MV-4-11 (cell line): ENCODE data around the gene AFTPH.

Experiments used
- DNase-seq: peaks from one replicate; lab custom pipeline; 2025; lab: John Stamatoyannopoulos, UW

The AFTPH gene

DNA sequence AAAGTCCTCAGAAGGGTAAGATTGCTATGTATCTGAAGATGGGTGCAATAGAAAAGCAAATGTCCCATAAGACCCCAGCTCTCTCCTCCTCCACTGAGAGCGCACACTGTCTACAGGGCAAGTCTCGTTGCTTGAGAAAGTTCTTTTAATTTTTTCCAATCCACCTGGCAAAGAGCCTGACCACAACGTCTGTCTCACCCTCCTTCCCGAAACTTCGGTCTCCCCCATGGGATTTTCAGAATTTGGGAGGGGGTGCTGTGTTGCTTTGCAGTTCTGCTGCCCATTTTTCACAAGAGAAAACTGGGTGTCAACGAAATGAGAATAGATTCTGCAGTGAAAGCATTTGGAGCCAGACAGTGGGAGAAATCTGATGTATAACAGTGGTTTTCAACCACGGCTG, 89.1 kb downstream of the AFTPH start:
- DNase-seq: no peak

DNA sequence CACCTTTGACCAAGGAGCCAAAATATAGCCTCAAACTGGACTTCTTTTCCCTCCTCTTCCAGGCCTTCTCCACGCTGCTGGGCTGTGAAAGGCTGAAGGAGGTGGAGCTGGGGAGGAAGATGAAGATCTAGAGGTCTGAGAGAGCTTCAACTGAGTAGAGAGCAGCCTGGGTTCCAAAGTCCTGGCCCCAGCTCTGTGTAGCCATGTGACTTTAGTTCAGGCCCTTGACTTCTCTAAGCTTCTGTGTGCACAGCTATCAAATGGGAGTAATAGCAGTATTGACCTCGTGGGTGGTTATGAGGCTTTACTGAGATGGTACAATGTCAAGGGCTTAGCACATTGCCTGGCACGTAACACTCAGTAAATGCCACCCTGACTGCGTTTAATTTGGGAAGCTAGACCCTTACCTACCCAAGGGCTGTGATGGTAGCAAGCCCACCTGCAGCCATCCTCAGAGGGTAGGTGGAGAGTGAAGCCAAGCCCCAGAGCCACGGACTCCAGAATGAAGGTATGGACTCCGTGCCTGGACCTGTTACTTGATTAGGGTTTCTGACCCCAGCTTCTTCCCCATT, 91.2 kb downstream of the AFTPH start:
- no peak for DNase-seq

DNA sequence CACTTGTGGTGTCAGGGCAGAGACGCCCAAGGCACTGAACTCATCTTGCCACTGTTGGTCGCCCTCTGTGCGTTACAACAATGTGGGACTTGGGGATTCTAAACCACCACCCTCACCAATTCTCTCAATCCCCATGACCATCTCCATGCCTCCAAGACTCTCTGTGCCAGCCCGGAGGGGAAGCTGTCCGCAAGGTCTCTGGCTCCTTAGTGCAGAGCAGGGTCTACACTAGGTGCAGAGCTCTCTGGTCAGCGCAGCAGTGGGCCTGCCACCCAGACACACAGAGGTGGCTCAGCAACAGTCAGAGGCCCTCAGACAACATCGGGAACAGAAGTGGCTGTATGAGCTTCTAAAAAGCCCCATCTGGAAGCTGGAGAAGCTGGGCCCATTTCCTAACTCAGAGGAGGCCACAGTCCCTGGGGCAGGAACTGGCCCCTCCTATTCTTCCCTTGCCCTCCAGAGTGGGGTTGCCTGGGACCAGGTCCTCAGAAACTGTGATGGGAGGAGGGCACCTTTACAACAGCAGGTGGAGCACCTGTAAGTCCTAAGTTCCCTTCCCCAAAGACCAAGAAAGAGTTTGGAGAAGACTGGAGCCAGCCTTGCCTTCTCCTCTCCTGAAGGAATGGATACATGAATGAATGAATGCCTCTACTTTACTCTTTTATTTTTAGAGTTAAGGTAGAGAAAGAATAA, 91.9 kb downstream of the AFTPH start:
- no peak for DNase-seq

DNA sequence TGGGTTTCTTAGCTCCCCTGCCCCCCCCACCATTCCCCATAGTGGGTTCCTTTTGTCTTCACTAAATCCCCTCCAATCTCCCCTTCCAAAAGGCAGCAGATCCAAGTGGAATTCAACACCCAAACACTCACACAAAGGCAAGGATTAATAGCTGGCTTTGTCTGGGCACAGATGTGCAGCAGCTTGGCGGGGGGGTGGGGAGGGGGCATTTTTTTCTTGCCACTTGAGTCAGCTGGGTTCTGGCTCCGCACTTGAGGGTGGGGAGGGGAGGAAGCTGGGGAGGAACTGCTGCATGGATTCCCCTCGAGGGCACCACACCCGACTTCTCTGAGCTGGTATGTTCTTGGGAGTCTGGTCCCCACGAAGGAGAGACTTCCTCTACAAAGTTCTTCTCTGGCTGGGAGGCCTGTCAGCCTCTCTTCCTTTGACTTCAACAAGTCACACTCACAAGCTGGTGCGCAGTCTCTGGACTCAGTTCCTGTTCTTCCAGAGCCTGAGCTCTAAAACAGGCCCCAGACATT, 93.6 kb downstream of the AFTPH start:
- DNase-seq: no peak

DNA sequence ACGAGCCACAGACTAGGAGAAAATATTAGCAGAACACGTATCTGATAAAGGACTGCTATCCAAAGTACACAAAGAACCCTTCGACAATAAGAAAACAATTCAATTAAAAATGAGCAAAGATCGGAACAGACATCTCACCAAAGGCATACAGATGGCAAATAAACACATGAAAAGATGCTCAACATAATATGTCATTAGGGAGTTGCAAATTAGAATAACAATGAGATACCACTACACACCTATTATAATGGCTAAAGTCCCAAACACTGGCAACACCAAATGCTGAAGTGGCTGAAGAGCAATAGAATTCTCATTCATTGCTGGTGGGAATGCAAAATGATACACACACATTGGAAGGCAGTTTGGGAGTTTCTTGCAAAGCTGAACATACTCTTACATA, 96.5 kb downstream of the AFTPH start:
- no peak for DNase-seq

DNA sequence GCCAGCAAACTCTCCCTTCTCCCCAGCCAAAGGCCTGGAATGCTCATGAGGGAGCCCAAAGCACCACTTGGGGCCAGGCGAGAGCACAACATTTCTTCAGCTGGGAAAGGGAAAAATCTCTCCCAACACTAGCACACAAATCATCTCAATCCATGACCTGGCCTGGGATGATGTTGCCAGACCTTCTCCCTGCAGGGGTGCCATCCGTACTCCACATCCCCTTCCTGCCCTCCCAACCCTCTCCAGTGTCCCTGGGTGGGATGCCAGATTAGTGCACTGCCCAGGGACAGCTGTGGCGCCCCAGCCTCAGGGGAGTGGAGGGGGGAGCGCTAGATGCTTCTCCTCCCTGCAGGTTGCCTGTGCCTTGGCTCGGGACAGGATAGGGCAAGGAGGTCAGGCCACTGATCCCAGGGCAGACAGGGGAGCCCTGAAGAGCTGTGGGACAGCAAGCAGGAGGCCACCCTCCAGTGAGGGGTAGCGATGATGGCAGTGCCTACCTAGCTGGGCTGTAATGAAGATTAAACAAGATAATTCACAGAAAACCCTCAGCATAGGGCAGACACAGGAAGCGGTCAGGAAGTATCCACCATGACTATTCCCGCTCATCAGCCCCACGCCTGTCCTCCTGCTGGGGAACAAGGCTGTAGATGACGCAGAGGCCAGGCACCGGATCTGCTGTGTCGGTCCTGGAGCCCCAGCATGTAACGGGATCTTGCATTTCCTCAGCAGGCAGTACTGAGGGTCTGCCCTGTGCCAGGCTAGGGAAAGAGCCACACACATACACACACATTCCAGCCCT, 98.5 kb downstream of the AFTPH start:
- no peak for DNase-seq

DNA sequence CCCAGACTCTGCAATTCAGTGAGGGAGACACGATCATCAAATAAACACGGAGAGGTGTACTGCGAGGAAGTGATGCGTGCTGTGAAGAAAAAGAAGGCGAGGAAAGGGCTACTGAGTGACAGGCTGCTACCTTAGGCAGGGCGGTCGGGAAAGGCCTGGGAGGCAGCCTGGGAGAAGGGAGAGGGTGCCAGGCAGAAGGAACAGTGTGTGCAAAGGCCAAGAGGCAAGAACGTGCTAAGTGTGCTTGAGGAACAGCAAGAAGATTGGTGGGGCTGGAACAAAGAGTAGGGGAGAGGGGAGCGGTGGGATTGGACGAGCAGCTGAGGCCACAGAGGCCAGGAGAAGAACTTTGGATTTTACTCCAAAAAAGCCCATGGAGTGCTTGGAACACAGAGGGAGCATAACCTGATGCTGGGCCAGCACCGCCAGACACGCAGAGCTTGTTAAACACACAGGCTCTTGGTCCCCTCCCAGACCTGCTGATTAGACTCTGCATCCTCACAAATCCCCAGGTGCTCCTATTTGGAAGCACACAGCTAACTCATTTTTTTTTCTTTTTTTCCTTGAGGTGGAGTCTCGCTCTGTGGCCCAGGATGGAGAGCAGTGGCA, 99.2 kb downstream of the AFTPH start:
- DNase-seq: no peak

DNA sequence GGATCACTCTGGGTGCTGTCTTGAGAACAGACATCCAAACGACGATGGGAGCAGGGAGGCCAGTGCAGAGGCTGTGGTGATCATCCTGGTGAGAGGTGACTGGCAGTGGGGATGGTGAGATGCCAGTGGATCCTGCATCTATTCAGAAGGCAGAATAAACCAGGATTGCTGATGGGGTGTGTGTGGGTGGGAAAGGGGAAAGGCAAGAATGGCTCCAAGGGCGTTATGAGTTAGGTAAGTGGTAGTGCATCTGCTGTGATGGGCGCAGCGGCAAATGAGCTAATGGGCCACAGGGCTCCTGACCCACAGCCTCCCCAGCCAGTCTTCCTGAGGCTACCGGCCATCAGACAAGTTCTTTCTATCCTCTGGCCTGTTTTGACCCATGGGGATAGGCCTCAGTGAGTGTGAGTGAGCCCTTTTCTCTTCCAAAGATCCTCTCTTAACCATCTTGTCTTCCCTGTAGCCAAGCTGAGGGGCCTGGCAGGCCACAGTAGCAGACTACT, 100.0 kb downstream of the AFTPH start:
- no peak for DNase-seq

DNA sequence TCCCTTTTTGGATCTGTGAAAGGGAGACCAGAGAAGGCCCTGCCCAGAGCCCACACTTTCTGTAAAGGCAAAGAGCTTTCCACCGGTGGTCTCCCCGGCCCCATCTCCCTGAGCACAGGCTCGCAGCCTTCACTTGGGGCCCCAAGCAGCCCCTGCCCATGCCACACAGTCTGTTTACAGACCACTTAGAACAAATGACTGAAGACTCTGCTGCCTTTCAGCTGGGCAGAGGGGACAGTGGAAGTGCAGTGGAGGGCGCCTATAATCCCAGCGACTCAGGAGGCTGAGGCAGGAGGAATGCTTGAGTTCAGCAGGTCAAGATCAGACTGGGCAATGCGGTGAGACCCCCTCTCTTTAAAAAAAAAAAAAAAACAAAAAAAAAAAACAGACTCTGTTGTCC, 100.7 kb downstream of the AFTPH start:
- DNase-seq: no peak

DNA sequence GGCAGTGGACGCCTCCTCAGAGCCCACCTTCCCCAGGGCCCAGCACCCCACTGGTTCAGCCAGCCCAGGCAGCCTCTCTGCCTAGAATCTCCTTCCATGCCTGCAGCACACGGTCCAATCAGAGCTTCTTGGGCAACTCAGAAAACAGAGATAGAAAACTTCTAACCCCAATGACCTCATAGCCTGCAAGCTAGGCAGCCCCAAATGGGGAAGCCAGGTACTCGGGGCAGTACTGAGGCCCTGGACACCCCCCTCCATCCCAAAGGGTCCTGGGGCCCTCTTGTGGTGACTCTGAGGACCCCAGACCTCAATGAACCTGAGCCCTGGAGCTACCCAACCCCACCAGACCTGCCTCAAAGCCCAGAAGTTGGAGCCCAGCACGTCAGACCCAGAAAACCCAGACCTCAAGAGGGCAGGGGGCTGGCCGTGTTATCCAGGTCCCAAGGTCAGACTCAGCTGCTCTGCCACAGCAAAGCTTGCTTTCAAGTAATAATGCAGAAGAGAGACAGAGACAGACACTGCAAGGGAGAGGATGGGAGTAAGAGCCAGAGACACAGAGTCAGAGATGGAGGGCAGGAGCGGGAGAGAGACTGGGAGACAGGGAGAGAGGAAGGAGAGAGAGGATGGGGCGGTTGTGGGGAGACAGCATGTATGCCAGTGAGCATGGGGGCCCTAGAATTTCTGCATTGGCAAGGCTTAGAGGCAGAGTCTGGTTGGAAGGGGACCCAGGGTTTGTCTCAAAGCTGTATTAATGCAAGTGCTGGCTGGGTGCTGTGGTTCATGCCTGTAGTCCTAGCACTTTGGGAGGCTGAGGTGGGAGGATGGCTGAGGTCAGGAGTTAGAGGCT, 101.4 kb downstream of the AFTPH start:
- DNase-seq: peak; percentile 49

DNA sequence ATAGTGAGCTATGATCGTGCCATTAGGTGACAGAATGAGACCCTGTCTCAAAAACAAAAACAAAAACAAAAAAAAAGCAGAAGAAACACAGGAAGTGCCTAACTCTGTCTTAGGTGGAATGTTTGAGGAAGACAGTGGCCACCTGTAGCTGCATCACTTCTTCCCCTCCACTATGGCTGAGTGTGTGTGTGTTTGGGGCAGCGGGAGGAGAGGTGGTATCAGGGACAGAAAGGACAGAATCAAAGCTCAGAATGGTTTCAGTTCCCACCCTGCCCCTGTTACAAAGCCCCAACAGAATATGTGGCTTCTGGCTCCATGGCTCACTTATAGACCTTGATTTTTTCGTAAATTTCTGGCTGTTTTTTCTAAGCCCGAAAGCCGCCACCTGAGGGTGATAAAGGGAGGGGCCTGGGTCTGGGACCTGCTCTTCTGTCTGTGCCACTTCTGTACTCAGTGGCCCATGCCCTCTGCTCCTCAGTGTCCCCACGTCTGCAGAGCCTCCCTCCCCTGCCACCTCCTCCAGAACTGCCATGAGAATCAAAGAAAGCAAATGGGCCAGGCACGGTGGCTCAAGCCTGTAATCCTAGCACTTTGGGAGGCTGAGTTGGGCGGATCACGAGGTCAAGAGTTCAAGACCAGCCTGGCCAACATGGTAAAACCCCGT, 102.2 kb downstream of the AFTPH start:
- no peak for DNase-seq

DNA sequence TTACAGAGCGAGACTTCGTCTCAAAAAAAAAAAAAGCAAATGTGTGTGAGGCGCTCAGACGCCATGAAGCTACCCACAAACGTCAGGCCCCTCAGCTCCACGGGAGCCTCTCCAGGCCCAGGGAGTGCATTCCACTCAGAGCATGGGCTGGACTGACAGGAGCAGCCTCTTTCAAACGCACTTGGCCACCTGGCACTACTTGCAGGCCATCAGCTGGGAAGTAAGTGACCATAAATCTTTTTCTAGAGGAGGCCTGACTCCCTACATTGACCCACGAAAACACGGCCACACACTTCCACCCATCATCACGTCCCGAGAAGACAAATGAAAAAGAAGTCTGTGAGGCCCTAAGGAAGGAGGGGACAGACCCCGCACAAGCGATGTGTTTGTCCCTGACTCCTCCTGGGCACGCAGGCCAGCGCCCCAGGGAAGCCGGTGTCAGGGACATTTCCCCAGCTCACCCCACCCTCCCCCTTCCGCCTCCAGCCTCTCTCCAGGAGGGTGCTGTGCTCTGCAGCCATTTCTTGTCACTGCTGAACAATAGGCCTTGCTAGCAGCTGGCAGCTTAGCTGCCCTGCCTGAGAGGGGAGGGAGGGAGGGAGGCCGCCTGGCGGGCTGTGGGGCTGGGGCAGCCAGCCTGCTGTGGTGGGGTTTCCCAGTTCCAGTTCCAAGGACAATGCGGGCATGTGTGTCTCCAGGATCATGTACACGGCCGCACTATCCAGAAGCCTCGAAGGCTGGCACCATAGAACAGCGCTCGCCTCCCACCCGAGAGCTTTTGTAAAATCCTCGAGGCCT, 103.0 kb downstream of the AFTPH start:
- DNase-seq: no peak

DNA sequence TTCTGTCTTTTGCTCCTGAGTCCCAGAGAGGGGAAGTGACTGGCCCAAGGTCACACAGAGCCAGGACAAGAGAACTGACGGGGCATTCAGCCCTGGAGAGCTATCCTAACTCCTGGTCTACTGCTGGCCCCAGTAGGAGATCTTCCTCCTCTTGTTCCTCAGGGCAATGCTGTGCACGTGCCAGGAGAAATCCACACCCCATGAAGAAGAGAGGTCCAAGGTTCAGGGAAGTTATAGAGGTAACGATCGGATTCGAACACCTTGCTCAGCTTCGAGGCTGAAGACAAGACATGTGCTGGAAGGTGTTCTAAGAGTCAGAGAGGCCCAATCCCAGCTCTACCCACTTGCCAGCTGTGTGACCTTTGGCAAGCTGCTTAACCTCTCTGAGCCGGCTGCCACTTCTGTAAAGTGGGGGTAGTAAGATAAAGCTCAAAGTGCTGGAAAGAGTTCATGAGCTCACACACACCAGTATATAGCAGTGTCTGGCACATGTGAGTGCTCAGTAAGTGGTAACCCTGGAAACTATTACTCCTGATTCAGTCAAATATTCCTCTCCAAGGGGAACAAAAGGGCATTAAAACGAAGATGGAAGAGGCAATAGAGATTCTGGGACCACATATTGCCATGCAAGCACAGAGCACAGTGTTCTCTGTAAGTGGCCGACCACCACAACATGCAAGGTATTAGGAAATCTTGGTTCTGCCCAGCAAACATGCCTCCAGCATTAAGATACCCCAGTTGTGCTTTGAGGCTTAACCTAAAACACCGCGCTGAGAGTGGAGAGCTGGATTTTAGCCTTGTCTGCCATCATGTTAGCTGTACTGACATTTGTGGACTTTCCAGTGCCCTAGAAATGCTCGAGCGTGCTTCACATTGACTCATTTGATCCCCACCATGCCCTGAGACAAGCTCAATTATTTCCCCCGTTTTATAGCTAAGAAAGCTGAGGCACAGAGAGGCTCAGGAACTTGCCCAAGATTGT, 104.0 kb downstream of the AFTPH start:
- DNase-seq: no peak

DNA sequence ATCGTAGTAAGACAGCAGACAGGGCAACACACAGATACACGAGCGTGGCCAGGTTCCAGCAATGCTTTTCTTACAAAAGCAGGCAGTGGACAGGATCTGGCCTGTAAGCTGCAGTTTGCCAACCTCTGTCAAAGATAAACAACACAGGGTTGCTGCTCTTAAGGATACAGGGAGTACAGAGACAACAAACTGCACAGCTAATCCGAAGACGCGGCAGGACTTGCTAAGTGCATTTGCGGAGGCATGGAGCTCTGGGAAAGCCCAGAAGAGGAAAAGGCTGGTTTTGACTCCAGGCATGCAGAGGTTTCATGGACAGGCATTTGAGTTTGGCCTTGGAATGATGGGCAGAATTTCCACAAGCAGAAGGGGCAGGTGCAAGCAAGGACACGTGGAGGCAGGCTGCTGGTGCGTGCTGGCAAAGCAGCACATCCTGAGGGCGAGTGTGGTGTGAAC, 105.2 kb downstream of the AFTPH start:
- no peak for DNase-seq

DNA sequence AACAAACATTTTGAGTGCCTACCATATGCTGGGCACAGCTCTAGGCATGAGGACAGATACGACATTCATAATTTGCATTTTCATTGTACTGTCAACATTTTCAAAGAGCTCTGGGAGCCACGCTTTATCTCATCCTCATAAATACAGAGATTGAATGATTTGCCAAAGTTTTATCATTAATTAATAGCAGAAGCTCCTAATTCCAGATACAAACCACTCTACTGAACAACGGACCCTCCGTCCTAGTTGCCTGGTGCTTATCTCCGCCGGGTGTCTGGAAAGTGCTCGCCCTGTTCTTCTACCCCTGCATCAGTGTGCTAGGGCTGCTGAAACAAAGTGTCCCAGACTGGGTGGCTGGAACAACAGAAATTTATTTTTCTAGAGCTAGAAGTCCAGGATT, 105.7 kb downstream of the AFTPH start:
- no peak for DNase-seq

DNA sequence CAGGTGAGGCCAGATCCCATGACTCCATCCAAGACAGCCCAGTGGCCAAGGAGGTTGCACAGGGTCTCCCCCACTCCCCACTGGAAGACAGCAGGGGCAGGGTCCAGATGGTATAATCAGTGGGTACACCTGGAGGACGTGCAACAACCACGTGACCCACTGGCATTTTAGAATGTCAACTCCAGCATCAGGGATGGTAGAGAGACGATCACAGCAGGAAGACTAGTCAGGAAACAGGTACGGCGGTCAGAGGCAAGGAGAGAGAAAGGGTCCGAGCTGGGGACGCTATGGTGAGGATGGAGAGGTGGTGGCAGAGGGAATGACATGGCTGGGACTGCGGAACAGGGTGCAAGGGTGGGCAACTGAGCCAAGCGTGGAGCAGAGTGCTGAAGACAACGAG, 106.6 kb downstream of the AFTPH start:
- DNase-seq: no peak

DNA sequence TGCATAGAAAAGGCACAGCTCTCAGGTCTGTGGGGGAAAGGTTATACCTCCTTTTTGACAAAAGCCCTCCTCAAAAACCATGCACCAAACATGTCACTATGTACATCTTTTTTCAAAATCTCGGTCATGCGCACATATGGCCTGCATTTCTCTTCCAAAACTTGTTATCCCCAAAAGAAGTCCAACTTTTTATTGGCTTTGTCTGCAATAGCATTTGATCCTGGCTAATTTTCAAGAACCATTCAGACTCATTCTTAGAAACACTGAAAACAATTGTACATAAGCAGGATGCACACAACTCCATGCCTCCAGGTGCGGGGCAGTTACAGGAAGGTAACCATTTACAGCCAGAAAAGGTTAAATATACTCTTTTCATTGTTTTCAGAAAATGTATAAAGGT, 107.6 kb downstream of the AFTPH start:
- no peak for DNase-seq

DNA sequence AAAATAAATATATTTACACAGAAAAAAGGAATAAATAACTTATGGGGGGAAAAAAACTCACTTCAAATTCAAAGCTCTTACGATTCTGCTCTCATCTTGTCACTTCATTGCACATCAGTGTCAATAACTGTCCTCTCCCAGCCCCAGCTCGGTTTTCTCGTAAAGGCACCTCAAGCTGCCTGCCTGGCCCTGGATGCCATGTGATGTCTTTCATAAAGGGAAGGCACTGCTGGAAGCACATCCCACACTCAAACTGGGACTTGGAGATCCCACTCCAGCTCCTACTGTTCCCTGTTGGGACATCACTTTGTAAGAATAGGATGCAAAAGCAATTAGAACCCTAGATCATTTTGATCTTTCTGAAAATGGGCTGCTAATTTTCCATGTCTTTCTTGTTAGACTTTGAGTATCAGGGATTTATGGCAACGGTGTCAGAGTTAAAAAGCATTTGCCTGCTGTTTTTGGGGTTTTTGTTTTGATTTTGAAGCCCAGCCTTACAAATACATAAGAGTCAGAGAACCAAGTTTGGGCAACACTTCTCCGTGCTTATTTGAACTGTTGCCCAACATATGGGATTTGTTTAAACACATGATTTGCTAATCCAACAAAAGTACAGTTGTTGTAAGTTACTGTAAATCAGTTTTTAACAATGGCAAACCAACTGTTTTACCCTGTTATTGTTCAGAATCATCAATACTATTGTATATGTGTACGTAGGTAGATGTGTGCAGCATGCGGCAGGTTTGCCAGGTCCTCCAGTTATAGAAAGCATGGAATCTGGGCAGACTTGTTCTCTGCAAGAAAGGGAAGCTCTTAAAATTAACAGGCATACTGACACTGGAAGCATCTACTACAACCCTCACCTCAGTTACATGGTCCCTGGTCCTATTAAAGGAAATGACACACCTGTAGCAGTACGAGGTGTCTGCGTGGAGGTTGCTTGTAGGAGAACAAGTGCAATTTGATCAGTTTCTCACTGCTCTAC, 109.0 kb downstream of the AFTPH start:
- DNase-seq: peak; percentile 33
